HG03066 (cell line): Measurements from ENCODE around the gene TCF7L2.
A peak's percentile ranks its signal among the peaks of the same experiment; 100 is the strongest.

ENCODE experiments used
- ATAC-seq: cut with Tn5 transposase; IDR thresholded peaks from one replicate; pipeline ENCODE4 v1.9.1; 2021; ENCODE audit warnings: low read depth; ENCODE audit not compliant: unreplicated experiment

Gene TCF7L2

GRCh38 chr10:112962343-112962742 is 12.3 kb downstream of the TCF7L2 start:
- ATAC-seq = no peak

GRCh38 chr10:112963835-112964234 is 13.8 kb downstream of the TCF7L2 start:
- no peak for ATAC-seq

GRCh38 chr10:112964482-112964881 is 14.4 kb downstream of the TCF7L2 start:
- no peak for ATAC-seq

- ATAC-seq = no peak
Observed at GRCh38 chr10:112966194-112966855, 16.3 kb downstream of the TCF7L2 start.

GRCh38 chr10:112967200-112967599 is 17.2 kb downstream of the TCF7L2 start:
- ATAC-seq = no peak

- ATAC-seq = no peak
Observed at GRCh38 chr10:112969131-112969530, 19.1 kb downstream of the TCF7L2 start.

- no peak for ATAC-seq
Observed at GRCh38 chr10:112969542-112969941, 19.5 kb downstream of the TCF7L2 start.

GRCh38 chr10:112970021-112970420 is 20.0 kb downstream of the TCF7L2 start:
- no peak for ATAC-seq

GRCh38 chr10:112972606-112973005 is 22.6 kb downstream of the TCF7L2 start:
- ATAC-seq = no peak

- ATAC-seq = no peak
Observed at GRCh38 chr10:112973046-112973445, 23.0 kb downstream of the TCF7L2 start.

GRCh38 chr10:112973805-112974204 is 23.8 kb downstream of the TCF7L2 start:
- no peak for ATAC-seq

GRCh38 chr10:112977426-112977898 is 27.4 kb downstream of the TCF7L2 start:
- ATAC-seq = no peak

- ATAC-seq = no peak
Observed at GRCh38 chr10:112979927-112980326, 29.9 kb downstream of the TCF7L2 start.

GRCh38 chr10:112980937-112981336 is 30.9 kb downstream of the TCF7L2 start:
- ATAC-seq = no peak

- peak; percentile 97 for ATAC-seq
Observed at GRCh38 chr10:112981553-112981952, 31.5 kb downstream of the TCF7L2 start.

GRCh38 chr10:112983444-112984056 is 33.5 kb downstream of the TCF7L2 start:
- no peak for ATAC-seq

GRCh38 chr10:112984756-112985155 is 34.7 kb downstream of the TCF7L2 start:
- ATAC-seq = no peak

GRCh38 chr10:112985690-112986543 is 35.9 kb downstream of the TCF7L2 start:
- ATAC-seq = no peak

GRCh38 chr10:112986544-112987190 is 36.6 kb downstream of the TCF7L2 start:
- ATAC-seq = no peak

- ATAC-seq = no peak
Observed at GRCh38 chr10:112988839-112989406, 38.9 kb downstream of the TCF7L2 start.

GRCh38 chr10:112989826-112990225 is 39.8 kb downstream of the TCF7L2 start:
- no peak for ATAC-seq
